HEK293 (cell line): Measurements from ENCODE around the gene ITGB1.
"Not testable (repeated sequence)": the region's sequence is repeated elsewhere in the genome, so short reads cannot be mapped to it uniquely, and the experiment has no call there.

Experiments
- CTCF ChIA-PET: fragments of 350-600 bp; formaldehyde crosslinking; extraction: SDS; loops from one replicate; lab custom pipeline; 2021; ENCODE audit warnings: antibody characterized with exemption; lab: Yijun Ruan, JAX
- POLR2A ChIA-PET: fragments of 300-600 bp; formaldehyde crosslinking; extraction: SDS; loops from one replicate; lab custom pipeline; 2020; ENCODE audit warnings: antibody characterized with exemption, inconsistent platforms; lab: Yijun Ruan, JAX
- H3K27ac ChIP-seq: fragments of 200-500 bp; sonication (Bioruptor generic); 2 replicates; pipeline ENCODE4 v1.5.1; 2014; ENCODE audit warnings: low read depth, low read length, control low read depth, inconsistent platforms; ENCODE audit errors: extremely low read depth
- H3K36me3 ChIP-seq, 2 experiments: fragments of 200-500 bp in 1 of 2; sonication (Bioruptor generic) in 1 of 2; 1 replicate in 1 of 2; 2 replicates in 1 of 2; pipeline ENCODE4 v1.5.1; 2014 to 2017; ENCODE audit warnings: inconsistent platforms in 2 of 2, low read length in 2 of 2; ENCODE audit not compliant: control insufficient read depth in 2 of 2, insufficient read depth in 1 of 2
- H3K4me1 ChIP-seq: fragments of 200-500 bp; sonication (Bioruptor generic); 2 replicates; pipeline ENCODE4 v1.5.1; 2014; ENCODE audit warnings: mild to moderate bottlenecking, low read length, inconsistent platforms; ENCODE audit not compliant: control insufficient read depth, insufficient read depth
- H3K4me3 ChIP-seq: 2 replicates; pipeline ENCODE4 v1.5.1; 2011; ENCODE audit warnings: low read depth, mild to moderate bottlenecking, control low read depth, low read length, moderate library complexity
- H3K9me3 ChIP-seq: fragments of 200-500 bp; sonication (Bioruptor generic); 2 replicates; pipeline ENCODE4 v1.5.1; 2014; ENCODE audit warnings: low read depth, low read length, inconsistent platforms; ENCODE audit not compliant: control insufficient read depth, insufficient read depth
- BCL11B ChIP-seq: fragments of 450-650 bp; formaldehyde crosslinking; IDR thresholded peaks from 2 replicates; pipeline ENCODE4 v1.5.1; 2016; ENCODE audit warnings: low read depth, missing biosample characterization, missing genetic modification characterization
- KLF17 ChIP-seq: fragments of 450-650 bp; formaldehyde crosslinking; IDR thresholded peaks from 2 replicates; pipeline ENCODE4 v1.5.1; 2016; ENCODE audit warnings: missing biosample characterization, missing genetic modification characterization
- PRDM6 ChIP-seq: fragments of 450-650 bp; formaldehyde crosslinking; IDR thresholded peaks from 2 replicates; pipeline ENCODE4 v1.5.1; 2017; ENCODE audit warnings: missing biosample characterization, missing genetic modification characterization
- ZNF138 ChIP-seq: fragments of 450-650 bp; formaldehyde crosslinking; IDR thresholded peaks from 2 replicates; pipeline ENCODE4 v1.5.1; 2016; ENCODE audit warnings: missing biosample characterization, missing genetic modification characterization, borderline replicate concordance
- ZNF146 ChIP-seq: fragments of 450-650 bp; formaldehyde crosslinking; IDR thresholded peaks from 2 replicates; pipeline ENCODE4 v1.5.1; 2016; ENCODE audit warnings: missing biosample characterization, missing genetic modification characterization
- ZNF280D ChIP-seq: fragments of 450-650 bp; formaldehyde crosslinking; IDR thresholded peaks from 2 replicates; pipeline ENCODE4 v1.5.1; 2016; ENCODE audit warnings: missing biosample characterization, missing genetic modification characterization
- ZNF645 ChIP-seq: fragments of 450-650 bp; formaldehyde crosslinking; IDR thresholded peaks from 2 replicates; pipeline ENCODE4; 2016; ENCODE audit warnings: missing biosample characterization, missing genetic modification characterization
- ZNF76 ChIP-seq: fragments of 450-650 bp; formaldehyde crosslinking; IDR thresholded peaks from 2 replicates; pipeline ENCODE4; 2016; ENCODE audit warnings: low read depth, missing biosample characterization, missing genetic modification characterization, borderline replicate concordance
- ZNF777 ChIP-seq: fragments of 450-650 bp; formaldehyde crosslinking; IDR thresholded peaks from 2 replicates; pipeline ENCODE4 v1.5.1; 2017; ENCODE audit warnings: missing biosample characterization, missing genetic modification characterization, borderline replicate concordance

ITGB1 gene

GRCh38 chr10:32922170-32922569 lies 35.9 kb downstream of the ITGB1 start:
- Histone ChIP-seq H3K9me3 (no peaks in the 10 kb centered on the region), H3K4me3 (no peak overlapping the region), H3K4me1 (no peaks in the 10 kb centered on the region), H3K27ac (no peak overlapping the region), H3K36me3 (peaks cover 60 to 81% of the 10 kb centered on the region in 2 experiments)
- TF ChIP-seq ZNF645 (tag by site-specific recombination) (no peak), ZNF138 (no peak), PRDM6 (tag by site-specific recombination) (0 out of 2 replicates have a peak, but pooled peaks have one; percentile 7)
- POLR2A ChIA-PET, result interaction anchor here (0.5 kb wide), 1 partner anchor 413 kb away, joined by 3 read pairs; the partner anchor contains the start of gene NRP1
- CTCF ChIA-PET, result interaction anchor here (0.5 kb wide), 1 partner anchor 15 kb away, joined by 4 read pairs; no protein-coding TSS in a partner anchor

GRCh38 chr10:32917817-32918216 lies 40.2 kb downstream of the ITGB1 start:
- CTCF ChIA-PET, H3K9me3 ChIP-seq, H3K27ac ChIP-seq, POLR2A ChIA-PET, H3K4me1 ChIP-seq, H3K4me3 ChIP-seq: not testable (repeated sequence)
- TF ChIP-seq ZNF146 (tag by site-specific recombination) (peak; percentile 87), ZNF280D (tag by site-specific recombination) (0 out of 2 replicates have a peak, but pooled peaks have one; percentile 55)
- peaks cover 45 to 46% of the 10 kb centered on the region in 2 experiments for H3K36me3 ChIP-seq

GRCh38 chr10:32911285-32912016 lies 46.6 kb downstream of the ITGB1 start:
- POLR2A ChIA-PET, result no interaction called here
- H3K36me3 ChIP-seq, result peaks cover 24 to 50% of the 10 kb centered on the region in 2 experiments
- CTCF ChIA-PET, result interaction anchor here (1.1 kb wide), 1 partner anchor 97 kb away, joined by 6 read pairs; no protein-coding TSS in a partner anchor
- no peak overlapping the region for H3K27ac ChIP-seq
- no peaks in the 10 kb centered on the region for H3K4me1 ChIP-seq
- H3K9me3 ChIP-seq, result no peaks in the 10 kb centered on the region
- TF ChIP-seq KLF17 (tag by site-specific recombination) (no peak), ZNF777 (tag by site-specific recombination) (no peak), ZNF76 (tag by site-specific recombination) (no peak), BCL11B (tag by site-specific recombination) (no peak)
- no peak overlapping the region for H3K4me3 ChIP-seq

GRCh38 chr10:32909970-32910369 lies 48.1 kb downstream of the ITGB1 start:
- peaks cover 33 to 57% of the 10 kb centered on the region in 2 experiments for H3K36me3 ChIP-seq
- H3K9me3 ChIP-seq, CTCF ChIA-PET, POLR2A ChIA-PET, H3K4me1 ChIP-seq, H3K4me3 ChIP-seq, H3K27ac ChIP-seq: not testable (repeated sequence)
